T-helper 17 cell (primary cell): ENCODE measurements around the gene MEF2C. TPM values are rescaled to one million over a fixed set of nuclear protein-coding genes. Genes with fewer than 3 reads are reported as not detected.

ENCODE experiments used
- ATAC-seq: fragments of 150-1000 bp; cut with Tn5 transposase; 2 replicates; pipeline ENCODE4 v1.10.0; 2021; ENCODE audit warnings: mild to moderate bottlenecking, moderate library complexity
- DNase-seq, 3 donors: peaks; one replicate each; pipeline versions ENCODE4 v3.0.0 to v3.0.0-alpha.2; 2020 to 2021
- H3K9me3 ChIP-seq: one replicate; pipeline ENCODE4 v1.7.0; 2013; ENCODE audit warnings: low read length, mild to moderate bottlenecking; ENCODE audit not compliant: control insufficient read depth, poor library complexity, severe bottlenecking
- H3K27ac Mint-ChIP-seq: one replicate; pipeline ENCODE4 v1.8.0; 2022; ENCODE audit warnings: mild to moderate bottlenecking, moderate library complexity, mixed read lengths
- H3K27me3 Mint-ChIP-seq: one replicate; pipeline ENCODE4 v1.8.0; 2022; ENCODE audit warnings: mixed read lengths
- H3K36me3 Mint-ChIP-seq: one replicate; pipeline ENCODE4 v1.8.0; 2022; ENCODE audit warnings: low read depth, mixed read lengths
- H3K4me1 Mint-ChIP-seq: one replicate; pipeline ENCODE4 v1.8.0; 2022; ENCODE audit warnings: mild to moderate bottlenecking, mixed read lengths
- H3K4me3 Mint-ChIP-seq: one replicate; pipeline ENCODE4 v1.8.0; 2022; ENCODE audit warnings: mild to moderate bottlenecking, moderate library complexity, mixed read lengths
- total RNA-seq, 4 donors: library from RNA in 2 of 4; stranded (reverse) in 2 of 4; gene quantifications; one replicate each; pipeline ENCODE4 v1.2.3 and lab custom pipeline; 2022 to 2026

MEF2C gene
- total RNA-seq, 2 donors from 2014 or later, result 10.9 to 11.9 TPM

DNA sequence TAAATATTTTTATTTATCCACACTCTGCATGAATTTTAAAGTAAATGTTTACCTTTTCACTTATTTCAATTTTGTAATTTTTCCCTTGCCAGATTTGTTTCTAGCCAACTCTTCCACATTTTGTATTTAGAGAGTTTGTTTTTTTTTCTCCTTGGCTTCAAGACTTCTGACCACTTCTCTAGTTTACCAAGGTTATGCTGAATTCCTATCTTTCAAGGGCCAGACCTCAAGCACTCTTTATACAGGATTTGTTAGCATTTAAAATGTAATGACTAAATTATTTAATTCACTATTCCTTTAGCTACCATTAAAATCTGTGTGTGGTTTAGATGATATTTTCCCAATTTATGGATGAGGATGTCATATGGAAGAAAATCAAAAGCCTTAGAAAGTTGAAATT, 42.5 kb downstream of the MEF2C start:
- no peaks in the 10 kb centered on the region for H3K9me3 ChIP-seq
- H3K27me3 Mint-ChIP-seq, result peaks cover 6% of the 10 kb centered on the region
- no peak overlapping the region for H3K27ac Mint-ChIP-seq
- ATAC-seq (no peak), DNase-seq (no peak)
- no peak overlapping the region for H3K4me3 Mint-ChIP-seq
- peaks cover 2% of the 10 kb centered on the region for H3K36me3 Mint-ChIP-seq
- H3K4me1 Mint-ChIP-seq, result no peaks in the 10 kb centered on the region

- no peaks in the 10 kb centered on the region for H3K9me3 ChIP-seq
- Mint-ChIP-seq H3K36me3 (peaks cover 2% of the 10 kb centered on the region), H3K4me1 (no peaks in the 10 kb centered on the region), H3K4me3 (peak overlapping the region; percentile 71), H3K27me3 (peaks cover 6% of the 10 kb centered on the region), H3K27ac (peak overlapping the region; percentile 39)
- DNase-seq (no peak), ATAC-seq (no peak)
These were observed 43.7 kb downstream of the MEF2C start for GRCh38 chr5:88839238-88839637.

GRCh38 chr5:88838500-88838899, 44.5 kb downstream of the MEF2C start:
- H3K27ac Mint-ChIP-seq, result no peak overlapping the region
- ATAC-seq (no peak), DNase-seq (no peak)
- H3K27me3 Mint-ChIP-seq, result peaks cover 6% of the 10 kb centered on the region
- no peaks in the 10 kb centered on the region for H3K9me3 ChIP-seq
- H3K4me1 Mint-ChIP-seq, result no peaks in the 10 kb centered on the region
- H3K4me3 Mint-ChIP-seq, result no peak overlapping the region
- H3K36me3 Mint-ChIP-seq, result peaks cover 2% of the 10 kb centered on the region

DNA sequence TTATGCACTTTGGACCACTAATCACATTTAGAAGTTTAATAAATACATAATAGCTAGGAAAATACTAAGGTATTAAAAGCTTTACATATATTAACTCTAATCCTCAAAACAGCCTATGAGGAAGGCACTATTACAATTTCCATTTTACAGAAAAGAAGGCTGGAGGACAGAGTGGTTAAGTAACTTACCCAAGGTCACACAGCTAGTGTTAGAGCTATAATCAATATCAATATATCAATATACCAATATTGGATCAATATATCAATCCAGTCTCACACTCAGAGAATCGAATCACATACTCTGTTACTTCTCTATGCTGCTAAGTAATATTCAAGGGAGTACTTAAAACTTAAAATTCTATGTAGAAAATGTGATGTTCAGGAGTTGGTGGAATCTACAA, 45.2 kb downstream of the MEF2C start:
- peaks cover 2% of the 10 kb centered on the region for H3K36me3 Mint-ChIP-seq
- H3K27me3 Mint-ChIP-seq, result peaks cover 6% of the 10 kb centered on the region
- H3K4me1 Mint-ChIP-seq, result no peaks in the 10 kb centered on the region
- no peak for DNase-seq
- H3K27ac Mint-ChIP-seq, result no peak overlapping the region
- H3K9me3 ChIP-seq, result no peaks in the 10 kb centered on the region
- ATAC-seq, result no peak
- no peak overlapping the region for H3K4me3 Mint-ChIP-seq

DNA sequence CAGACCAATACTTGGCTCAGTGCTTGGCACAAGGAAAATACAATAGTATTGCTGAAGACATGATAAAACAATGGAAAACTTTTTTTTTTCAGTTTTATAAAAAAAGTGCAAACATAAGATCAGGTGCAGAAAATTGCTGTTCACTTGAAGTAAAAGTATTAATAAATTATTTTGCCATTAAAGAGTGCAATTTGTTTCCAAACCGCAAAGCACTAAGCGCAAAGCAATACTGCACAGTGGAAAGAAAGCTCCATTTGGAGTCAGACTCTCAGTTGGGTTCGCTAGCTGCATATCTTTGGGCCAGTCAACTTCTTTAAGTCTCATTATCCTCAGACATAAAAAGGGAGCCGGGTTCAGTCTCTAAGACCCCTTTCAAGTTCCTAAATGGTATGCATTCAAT, 45.8 kb downstream of the MEF2C start:
- H3K4me3 Mint-ChIP-seq, result no peak overlapping the region

GRCh38 chr5:88836195-88836838, 46.7 kb downstream of the MEF2C start:
- Mint-ChIP-seq H3K4me3 (no peak overlapping the region), H3K27ac (peak overlapping the region; percentile 43), H3K27me3 (peaks cover 6% of the 10 kb centered on the region), H3K36me3 (peaks cover 2% of the 10 kb centered on the region), H3K4me1 (no peaks in the 10 kb centered on the region)
- no peaks in the 10 kb centered on the region for H3K9me3 ChIP-seq
- DNase-seq (no peak), ATAC-seq (no peak)

More for the DNA sequence above, 45.8 kb downstream of the MEF2C start:
- H3K36me3 Mint-ChIP-seq, result peaks cover 2% of the 10 kb centered on the region
- no peak overlapping the region for H3K27ac Mint-ChIP-seq
- no peaks in the 10 kb centered on the region for H3K4me1 Mint-ChIP-seq
- peaks cover 6% of the 10 kb centered on the region for H3K27me3 Mint-ChIP-seq
- H3K9me3 ChIP-seq, result no peaks in the 10 kb centered on the region
- DNase-seq (no peak), ATAC-seq (no peak)

DNA sequence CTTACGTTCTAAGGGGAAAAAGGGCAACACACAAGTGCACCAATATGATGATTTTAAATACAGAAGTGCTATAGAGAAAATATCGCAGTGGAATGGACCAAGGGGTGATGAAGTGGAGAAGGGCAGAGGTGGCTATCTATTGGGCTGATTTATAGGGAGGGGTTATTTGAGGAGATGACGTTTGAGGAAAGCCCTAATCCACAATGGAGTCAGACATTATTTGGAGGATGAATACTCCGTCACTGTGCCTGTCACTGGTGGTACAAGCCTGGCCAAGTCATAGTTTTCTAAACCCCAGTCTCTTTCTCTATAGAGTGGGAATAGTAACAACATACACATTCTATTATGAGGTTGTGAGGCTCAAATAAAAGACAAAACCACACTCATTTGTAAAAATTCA, 48.5 kb downstream of the MEF2C start:
- Mint-ChIP-seq H3K36me3 (peaks cover 2% of the 10 kb centered on the region), H3K4me3 (no peak overlapping the region), H3K27me3 (peaks cover 6% of the 10 kb centered on the region), H3K4me1 (peaks cover 4% of the 10 kb centered on the region), H3K27ac (no peak overlapping the region)
- ATAC-seq (no peak), DNase-seq (no peak)
- H3K9me3 ChIP-seq, result no peaks in the 10 kb centered on the region

GRCh38 chr5:88834131-88834462, 48.9 kb downstream of the MEF2C start:
- Mint-ChIP-seq H3K27me3 (peaks cover 2% of the 10 kb centered on the region), H3K36me3 (no peaks in the 10 kb centered on the region), H3K27ac (no peak overlapping the region), H3K4me3 (no peak overlapping the region), H3K4me1 (peaks cover 6% of the 10 kb centered on the region)
- ATAC-seq (no peak), DNase-seq (no peak)
- H3K9me3 ChIP-seq, result no peaks in the 10 kb centered on the region

DNA sequence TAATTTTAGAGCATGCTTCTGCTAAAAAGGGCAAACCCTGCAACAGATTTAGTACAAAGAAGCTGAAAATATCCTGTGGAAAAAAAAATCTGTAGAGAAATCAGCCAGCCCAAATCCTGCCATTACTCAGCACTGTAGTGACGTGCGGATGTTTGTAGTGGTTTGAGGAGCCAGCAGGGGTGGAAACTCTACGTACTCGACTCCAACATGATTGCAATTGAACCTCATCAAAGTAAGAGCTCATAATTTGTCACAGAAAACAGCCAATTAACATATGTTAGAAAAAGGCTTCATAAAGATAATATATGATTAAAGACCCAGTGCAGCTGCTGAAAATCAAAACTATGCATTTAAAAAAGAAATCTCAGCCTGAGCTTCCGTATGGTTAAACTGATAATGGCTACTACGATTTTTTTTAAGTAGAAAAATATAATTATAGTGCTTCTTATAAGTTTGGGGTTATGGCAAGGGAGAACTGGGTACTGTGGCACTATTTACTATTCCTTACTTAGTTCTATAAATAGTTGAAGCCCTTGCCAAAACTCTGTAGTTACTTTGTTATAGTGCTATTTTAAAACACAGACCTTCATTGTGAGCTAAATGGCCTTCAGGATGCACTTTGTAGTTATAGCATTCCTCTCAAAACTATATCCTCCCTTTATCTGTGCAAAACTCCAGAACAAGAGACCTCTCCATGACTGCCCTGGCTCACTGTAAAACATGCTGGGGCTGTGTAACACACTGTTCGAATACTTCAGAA, 49.4 kb downstream of the MEF2C start:
- peaks cover 8% of the 10 kb centered on the region for H3K4me1 Mint-ChIP-seq

GRCh38 chr5:88831816-88832215, 51.2 kb downstream of the MEF2C start:
- no peaks in the 10 kb centered on the region for H3K36me3 Mint-ChIP-seq
- no peak for DNase-seq
- no peak overlapping the region for H3K4me3 Mint-ChIP-seq
- H3K4me1 Mint-ChIP-seq, result peaks cover 17% of the 10 kb centered on the region
- H3K9me3 ChIP-seq, result no peaks in the 10 kb centered on the region
- H3K27ac Mint-ChIP-seq, result no peak overlapping the region
- no peaks in the 10 kb centered on the region for H3K27me3 Mint-ChIP-seq
- ATAC-seq, result no peak

More for the DNA sequence above, 49.4 kb downstream of the MEF2C start:
- Mint-ChIP-seq H3K4me3 (no peak overlapping the region), H3K27ac (no peak overlapping the region), H3K36me3 (no peaks in the 10 kb centered on the region), H3K27me3 (no peaks in the 10 kb centered on the region)
- no peak for DNase-seq
- ATAC-seq, result peak; percentile 75
- H3K9me3 ChIP-seq, result no peaks in the 10 kb centered on the region

DNA sequence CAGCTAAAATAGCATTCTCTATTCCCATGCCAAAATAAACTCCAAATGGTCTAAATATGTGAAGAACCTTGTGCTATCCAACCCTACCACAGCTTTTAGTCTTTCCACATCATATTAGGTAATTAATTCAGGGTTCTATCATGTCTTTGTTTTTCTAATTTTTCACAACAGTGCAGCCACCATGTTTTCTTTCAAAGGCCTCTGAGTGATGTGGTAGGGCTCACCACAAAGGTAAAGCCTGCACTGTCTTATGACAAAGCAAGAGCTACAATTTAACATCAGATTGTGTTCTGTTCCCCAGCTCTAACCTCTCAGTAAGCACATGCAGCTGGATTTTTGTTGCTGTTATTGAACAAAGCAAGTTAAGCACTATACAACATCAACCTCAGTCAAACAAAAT, 52.4 kb downstream of the MEF2C start:
- H3K9me3 ChIP-seq, result no peaks in the 10 kb centered on the region
- ATAC-seq (no peak), DNase-seq (no peak)
- Mint-ChIP-seq H3K4me1 (peaks cover 17% of the 10 kb centered on the region), H3K4me3 (no peak overlapping the region), H3K36me3 (no peaks in the 10 kb centered on the region), H3K27me3 (no peaks in the 10 kb centered on the region), H3K27ac (no peak overlapping the region)

DNA sequence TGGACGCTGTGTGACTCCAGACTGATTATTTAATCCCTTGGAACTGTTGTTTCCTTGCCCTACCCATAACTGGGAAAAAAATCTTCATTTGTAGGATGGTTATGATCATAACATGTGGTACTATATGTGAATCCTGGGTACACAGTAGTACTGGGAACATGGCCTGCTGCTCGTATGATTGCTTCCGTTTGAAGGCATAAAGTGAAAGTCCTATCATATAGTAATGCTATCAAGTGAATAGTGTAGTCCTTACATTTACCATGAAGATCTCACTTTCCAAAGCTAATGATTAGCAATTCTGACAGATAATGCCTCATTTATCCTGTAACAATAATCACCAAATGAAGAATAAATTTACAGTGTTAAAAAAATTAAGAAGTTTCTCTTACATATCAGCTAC, 53.2 kb downstream of the MEF2C start:
- no peak overlapping the region for H3K27ac Mint-ChIP-seq
- no peaks in the 10 kb centered on the region for H3K9me3 ChIP-seq
- no peak overlapping the region for H3K4me3 Mint-ChIP-seq
- no peak for ATAC-seq
- no peaks in the 10 kb centered on the region for H3K27me3 Mint-ChIP-seq
- H3K36me3 Mint-ChIP-seq, result no peaks in the 10 kb centered on the region
- DNase-seq, result no peak
- peaks cover 17% of the 10 kb centered on the region for H3K4me1 Mint-ChIP-seq

DNA sequence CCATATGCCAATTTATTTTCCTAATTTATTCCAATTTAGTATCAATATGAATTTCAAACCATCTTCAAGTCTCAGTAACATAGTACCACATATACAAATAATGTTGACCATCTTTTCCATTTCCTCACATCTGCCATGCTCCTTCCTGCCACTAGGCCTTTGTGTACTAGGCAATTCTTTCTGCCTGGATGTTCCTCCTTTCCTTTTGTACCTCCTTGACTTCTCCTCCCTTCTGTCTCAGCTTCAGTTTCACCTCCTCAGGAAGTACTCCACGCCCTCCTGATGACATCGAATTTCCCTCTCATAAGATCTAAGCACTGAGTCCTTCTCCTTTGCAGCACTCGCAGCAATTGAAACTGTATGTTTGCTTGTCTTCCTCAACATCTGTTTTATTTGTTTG, 53.9 kb downstream of the MEF2C start:
- DNase-seq (no peak), ATAC-seq (no peak)
- H3K4me3 Mint-ChIP-seq, result no peak overlapping the region
- no peaks in the 10 kb centered on the region for H3K27me3 Mint-ChIP-seq
- H3K27ac Mint-ChIP-seq, result no peak overlapping the region
- no peaks in the 10 kb centered on the region for H3K36me3 Mint-ChIP-seq
- no peaks in the 10 kb centered on the region for H3K9me3 ChIP-seq
- H3K4me1 Mint-ChIP-seq, result peaks cover 17% of the 10 kb centered on the region

DNA sequence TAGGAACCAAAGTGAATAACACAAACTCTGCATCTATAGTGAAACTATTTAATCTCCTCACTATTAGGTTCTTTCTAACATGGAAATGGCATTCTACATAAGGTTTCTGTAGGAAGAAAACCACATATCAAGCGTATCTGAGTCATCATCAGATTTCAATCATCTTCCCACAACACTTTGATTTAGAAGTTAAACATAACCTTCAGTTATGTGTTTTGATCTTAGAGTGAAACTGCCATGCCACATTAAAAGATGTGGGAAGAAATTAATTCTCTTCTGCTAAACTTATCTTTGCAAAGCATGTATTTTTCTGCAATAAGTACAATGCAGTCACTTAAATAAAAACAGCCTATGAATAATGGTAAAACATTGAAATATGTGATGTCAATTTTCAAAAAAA, 55.0 kb downstream of the MEF2C start:
- peak; percentile 35 for ATAC-seq
- no peaks in the 10 kb centered on the region for H3K9me3 ChIP-seq
- peaks cover 17% of the 10 kb centered on the region for H3K4me1 Mint-ChIP-seq
- no peaks in the 10 kb centered on the region for H3K36me3 Mint-ChIP-seq
- no peak for DNase-seq
- H3K27me3 Mint-ChIP-seq, result no peaks in the 10 kb centered on the region
- H3K27ac Mint-ChIP-seq, result peak overlapping the region; percentile 71
- peak overlapping the region; percentile 55 for H3K4me3 Mint-ChIP-seq
